Epithelial cell of proximal tubule (primary cell): ENCODE measurements around the gene DNAI1. TPM values are rescaled to one million over a fixed set of nuclear protein-coding genes. Genes with fewer than 3 reads are reported as not detected.

Source experiments
- DNase-seq: peaks from one replicate; pipeline ENCODE4 v3.0.0-alpha.2; 2011; ENCODE audit warnings: low read depth
- H3K4me3 ChIP-seq: 2 replicates; pipeline ENCODE4 v1.5.1; 2011; ENCODE audit warnings: low read depth, mild to moderate bottlenecking, low read length
- total RNA-seq: library from RNA; depleted of rRNA; stranded (reverse); fragments of >200 nt; gene quantifications from 2 replicates; pipeline ENCODE4 v1.2.3, GENCODE V29; 2015
- TF ChIP-seq, protein P1 (sequence below): conservative IDR thresholded peaks from 2 replicates; pipeline ENCODE4 v1.5.1; 2012; ENCODE audit warnings: low read depth, mild to moderate bottlenecking, low read length

The DNAI1 gene
- total RNA-seq, 1 donor from 2014 or later: 0.06 TPM

DNA sequence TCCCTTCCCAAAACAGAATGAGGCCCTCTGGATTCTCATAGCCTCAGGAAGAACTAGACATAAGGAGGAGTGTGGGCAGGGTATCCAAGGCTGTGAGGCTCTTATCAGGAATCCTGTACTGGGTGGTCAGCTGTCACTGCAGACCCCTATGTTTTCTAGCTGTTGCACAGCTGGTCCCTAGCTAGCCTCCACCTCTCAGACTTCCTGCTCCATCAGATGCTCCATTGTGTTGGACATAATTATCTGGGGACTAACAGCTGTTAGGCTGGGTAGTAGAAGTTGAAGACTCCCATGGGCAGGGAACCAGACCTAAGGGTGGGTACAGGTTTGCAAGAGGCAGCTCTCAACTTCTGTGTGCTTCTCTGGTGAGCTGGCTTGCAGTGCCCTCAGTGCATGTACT lies 18.6 kb upstream of the DNAI1 start:
- H3K4me3 ChIP-seq: no peak overlapping the region
- no peak for DNase-seq
- TF ChIP-seq, protein P1, sequence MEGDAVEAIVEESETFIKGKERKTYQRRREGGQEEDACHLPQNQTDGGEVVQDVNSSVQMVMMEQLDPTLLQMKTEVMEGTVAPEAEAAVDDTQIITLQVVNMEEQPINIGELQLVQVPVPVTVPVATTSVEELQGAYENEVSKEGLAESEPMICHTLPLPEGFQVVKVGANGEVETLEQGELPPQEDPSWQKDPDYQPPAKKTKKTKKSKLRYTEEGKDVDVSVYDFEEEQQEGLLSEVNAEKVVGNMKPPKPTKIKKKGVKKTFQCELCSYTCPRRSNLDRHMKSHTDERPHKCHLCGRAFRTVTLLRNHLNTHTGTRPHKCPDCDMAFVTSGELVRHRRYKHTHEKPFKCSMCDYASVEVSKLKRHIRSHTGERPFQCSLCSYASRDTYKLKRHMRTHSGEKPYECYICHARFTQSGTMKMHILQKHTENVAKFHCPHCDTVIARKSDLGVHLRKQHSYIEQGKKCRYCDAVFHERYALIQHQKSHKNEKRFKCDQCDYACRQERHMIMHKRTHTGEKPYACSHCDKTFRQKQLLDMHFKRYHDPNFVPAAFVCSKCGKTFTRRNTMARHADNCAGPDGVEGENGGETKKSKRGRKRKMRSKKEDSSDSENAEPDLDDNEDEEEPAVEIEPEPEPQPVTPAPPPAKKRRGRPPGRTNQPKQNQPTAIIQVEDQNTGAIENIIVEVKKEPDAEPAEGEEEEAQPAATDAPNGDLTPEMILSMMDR: no peak

DNA sequence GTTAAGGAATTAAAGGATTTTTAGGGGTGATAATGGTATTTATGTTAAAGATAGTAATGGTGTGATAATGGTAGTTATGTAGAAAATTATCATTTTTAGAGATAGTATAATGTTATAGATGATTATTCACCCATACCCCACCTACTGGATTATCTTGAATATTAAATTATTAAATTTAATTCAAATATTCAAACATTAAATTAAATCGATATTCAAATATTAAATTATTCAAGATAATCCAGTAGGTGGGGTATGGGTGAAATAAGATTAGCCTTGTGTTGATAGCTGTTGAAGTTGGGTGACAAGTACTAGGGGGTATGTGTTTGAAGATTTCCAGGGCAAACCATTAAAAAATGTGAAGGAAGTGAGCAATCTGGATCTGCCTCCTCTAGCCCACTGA lies 15.8 kb upstream of the DNAI1 start:
- TF ChIP-seq, protein P1: no peak
- DNase-seq: no peak
- H3K4me3 ChIP-seq: no peak overlapping the region

DNA sequence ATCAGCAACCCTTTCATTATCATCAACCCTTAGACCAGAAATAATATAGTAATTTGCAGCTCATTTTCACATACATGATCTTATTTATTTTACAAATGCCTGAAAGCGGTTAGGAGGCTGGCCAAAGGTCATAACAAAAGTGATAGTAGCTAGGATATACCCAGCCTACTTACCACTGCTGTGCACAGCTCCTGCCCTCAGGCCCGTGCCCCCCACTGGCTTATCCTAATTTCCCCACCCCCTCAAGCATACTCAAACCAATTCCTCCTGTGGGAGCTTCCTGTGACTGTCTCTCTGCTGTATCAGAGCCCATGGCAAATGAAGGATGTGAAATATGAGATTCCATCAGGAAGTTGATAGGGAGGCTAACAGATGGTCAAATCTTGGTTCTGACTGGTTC lies 15.1 kb upstream of the DNAI1 start:
- no peak for DNase-seq
- H3K4me3 ChIP-seq: no peak overlapping the region
- TF ChIP-seq, protein P1: no peak

DNA sequence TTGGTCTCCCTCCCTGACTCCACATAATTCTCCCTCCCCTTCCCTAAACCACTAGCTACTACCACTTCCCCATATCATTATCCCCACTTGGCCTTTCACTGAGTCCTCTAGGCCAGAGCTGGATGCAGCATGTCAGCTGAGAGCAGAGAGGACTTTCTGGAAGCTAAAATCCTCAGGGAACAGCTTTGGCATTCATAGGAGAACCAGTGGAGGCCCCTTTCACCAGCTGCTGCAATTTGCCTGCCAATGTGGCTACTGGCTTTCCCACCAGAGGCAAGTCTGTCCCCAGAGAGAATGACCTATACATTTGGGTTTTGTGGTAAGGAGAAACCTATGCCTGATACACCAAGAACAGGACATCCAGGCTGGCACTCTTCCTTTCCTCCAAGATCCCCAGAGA lies 14.6 kb upstream of the DNAI1 start:
- no peak overlapping the region for H3K4me3 ChIP-seq
- TF ChIP-seq, protein P1: no peak
- DNase-seq: no peak

DNA sequence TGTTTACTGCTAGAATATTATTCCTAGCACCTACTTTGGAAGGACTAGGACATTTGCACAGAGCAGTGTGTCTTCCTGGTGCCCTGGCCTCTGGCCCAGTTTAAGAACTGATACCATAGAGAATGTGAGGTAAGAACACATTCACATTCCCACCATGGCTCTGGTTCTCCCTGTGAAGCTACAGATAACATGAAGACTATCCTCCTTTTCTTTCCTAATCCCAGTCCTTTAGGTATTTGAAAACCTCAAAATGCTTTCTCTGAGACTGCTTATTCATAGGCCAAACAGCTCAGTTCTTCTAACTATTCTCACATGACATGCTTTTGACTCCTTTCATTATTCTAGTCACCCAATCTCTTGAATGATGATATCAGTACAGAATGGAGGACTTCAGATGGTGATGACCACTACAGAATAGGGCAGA lies 12.1 kb upstream of the DNAI1 start:
- TF ChIP-seq, protein P1: no peak
- no peak for DNase-seq
- H3K4me3 ChIP-seq: no peak overlapping the region

DNA sequence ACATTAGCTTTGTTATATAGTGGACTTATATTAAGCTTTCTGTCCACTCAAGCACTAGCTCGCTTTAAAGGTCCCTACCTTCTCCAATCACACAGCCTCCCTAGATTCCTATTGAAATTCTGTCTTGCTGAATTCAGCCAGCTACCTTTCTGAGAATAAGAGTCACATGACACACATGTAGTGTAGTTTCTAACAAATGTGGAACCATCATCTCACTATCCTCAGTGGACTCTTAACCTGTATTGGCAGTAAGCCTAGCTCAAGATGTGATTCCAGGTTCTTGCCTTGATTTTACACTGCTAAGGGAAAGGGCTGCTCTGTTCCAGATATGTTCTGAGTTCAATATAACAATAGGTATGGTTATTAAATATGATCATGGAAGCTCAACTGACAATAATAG lies 11.7 kb upstream of the DNAI1 start:
- TF ChIP-seq, protein P1: no peak
- DNase-seq: no peak
- no peak overlapping the region for H3K4me3 ChIP-seq

DNA sequence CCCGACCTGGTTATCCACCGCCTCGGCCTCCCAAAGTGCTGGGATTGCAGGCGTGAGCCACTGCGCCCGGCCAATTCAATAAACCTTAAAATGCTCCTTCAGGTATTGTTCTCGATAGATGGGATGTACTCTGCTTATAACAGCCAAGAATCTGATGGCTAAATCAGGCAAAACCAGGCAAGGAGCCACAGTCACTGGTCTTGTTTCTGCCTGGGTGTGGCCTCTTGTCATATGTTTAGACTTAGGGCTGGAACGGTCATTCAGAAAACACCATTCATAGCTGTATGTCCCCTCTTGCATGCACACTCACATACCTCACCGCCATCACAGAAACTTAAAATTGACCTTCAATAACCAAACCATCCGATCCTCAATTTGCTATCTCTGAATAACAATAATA lies 8.0 kb upstream of the DNAI1 start:
- DNase-seq: no peak
- H3K4me3 ChIP-seq: no peak overlapping the region
- TF ChIP-seq, protein P1: no peak
